HG02642 (cell line): Measurements from ENCODE around the gene MPPED1.

Experiments
- ATAC-seq: cut with Tn5 transposase; IDR thresholded peaks from one replicate; pipeline ENCODE4 v1.9.1; 2021; ENCODE audit warnings: mild to moderate bottlenecking; ENCODE audit not compliant: unreplicated experiment, poor library complexity

MPPED1 gene

GRCh38 chr22:43411869-43412807, at the start of gene MPPED1:
Gene MPPED1 (plus strand): TSS chr22:43412014. CDS start chr22:43424986, 12,972 bp downstream.
- no peak for ATAC-seq

GRCh38 chr22:43363315-43364168, 48.3 kb upstream of the MPPED1 start:
- no peak for ATAC-seq

- no peak for ATAC-seq
Observed at GRCh38 chr22:43364169-43364435, 47.7 kb upstream of the MPPED1 start.

- ATAC-seq, result no peak
Observed at GRCh38 chr22:43365715-43366440, 45.9 kb upstream of the MPPED1 start.

- ATAC-seq, result no peak
Observed at GRCh38 chr22:43370036-43370435, 41.8 kb upstream of the MPPED1 start.

GRCh38 chr22:43375951-43376455, 35.8 kb upstream of the MPPED1 start:
- no peak for ATAC-seq

- no peak for ATAC-seq
Observed at GRCh38 chr22:43376765-43377547, 34.9 kb upstream of the MPPED1 start.

GRCh38 chr22:43377548-43377895, 34.3 kb upstream of the MPPED1 start:
- no peak for ATAC-seq

GRCh38 chr22:43377896-43378704, 33.7 kb upstream of the MPPED1 start:
- peak; percentile 47 for ATAC-seq

GRCh38 chr22:43381693-43382092, 30.1 kb upstream of the MPPED1 start:
- no peak for ATAC-seq

- no peak for ATAC-seq
Observed at GRCh38 chr22:43384863-43385262, 27.0 kb upstream of the MPPED1 start.

GRCh38 chr22:43385770-43386641, 25.8 kb upstream of the MPPED1 start:
- ATAC-seq, result peak; percentile 52

- no peak for ATAC-seq
Observed at GRCh38 chr22:43387815-43388214, 24.0 kb upstream of the MPPED1 start.

GRCh38 chr22:43388420-43388851, 23.4 kb upstream of the MPPED1 start:
- ATAC-seq, result no peak

- ATAC-seq, result no peak
Observed at GRCh38 chr22:43389227-43389836, 22.5 kb upstream of the MPPED1 start.

GRCh38 chr22:43390166-43390565, 21.6 kb upstream of the MPPED1 start:
- ATAC-seq, result no peak

- ATAC-seq, result no peak
Observed at GRCh38 chr22:43390872-43391271, 20.9 kb upstream of the MPPED1 start.

- ATAC-seq, result no peak
Observed at GRCh38 chr22:43391306-43391705, 20.5 kb upstream of the MPPED1 start.
